Heart left ventricle (tissue), 13 donors: ENCODE measurements around the gene MITF.

ENCODE experiments used
- CTCF ChIP-seq, 12 donors: fragments of 200-600 bp; sonication (generic) in 4 of 12; IDR thresholded peaks; one replicate each; pipeline versions ENCODE4 v1.5.0 to v1.8.0; 2018 to 2022; ENCODE audit warnings: antibody characterized with exemption in 12 of 12, mild to moderate bottlenecking in 5 of 12
- POLR2A ChIP-seq, 2 donors: fragments of 450-650 bp; IDR thresholded peaks; one replicate each; pipeline ENCODE4 v1.6.1; 2017; ENCODE audit warnings: antibody characterized with exemption in 2 of 2, mild to moderate bottlenecking in 2 of 2, moderate library complexity in 2 of 2
- donor health status: ischemic (EF 13 %, LVEDD 7.1; RV severe dilation, severe dysfunction).
- donor health status: DM: no; HTN: yes; CAD: no.
- donor health status: DM: no; HTN: no; CAD: no.
- donor health status: ischemic (EF 25% LVEDD 6.9; RV normal size, moderate dysfunction).
- donor health status: ischemic (EF 25% LVEDD 5.7; RV mildly dilated, moderate dysfunction).
- donor health status: ischemic (EF 35%, LVEDD 5.7; RV mildly dilated, moderate dysfunction).
- donor health status: nonischemic (EF 11% LVEDD 7.7; RV severe dilation, severe dysfunction).
- donor health status: DM: yes; HTN: yes; CAD: no.
- donor health status: PGD.
- donor health status: ischemic (EF 29% LVEDD 5.4; RV normal size, mild dysfunction).
- donor health status: nonischemic (EF 23%, LVEDD 6.1; RV moderate dilation, normal function).

GRCh38 chr3:69906351-69906966 is 167.2 kb downstream of the MITF start:
- TF ChIP-seq CTCF (IDR thresholded peaks at IDR 0.05) (no peak), POLR2A (IDR thresholded peaks at IDR 0.05) (no peak)
